ENCODE measurements around the gene ITGA11. TPM values are rescaled to one million over a fixed set of nuclear protein-coding genes. Genes with fewer than 3 reads are reported as not detected.

ITGA11 gene
- total and polyA plus RNA-seq, 8 donors = 0.08 to 12.1 (median 2.0) TPM

DNA sequence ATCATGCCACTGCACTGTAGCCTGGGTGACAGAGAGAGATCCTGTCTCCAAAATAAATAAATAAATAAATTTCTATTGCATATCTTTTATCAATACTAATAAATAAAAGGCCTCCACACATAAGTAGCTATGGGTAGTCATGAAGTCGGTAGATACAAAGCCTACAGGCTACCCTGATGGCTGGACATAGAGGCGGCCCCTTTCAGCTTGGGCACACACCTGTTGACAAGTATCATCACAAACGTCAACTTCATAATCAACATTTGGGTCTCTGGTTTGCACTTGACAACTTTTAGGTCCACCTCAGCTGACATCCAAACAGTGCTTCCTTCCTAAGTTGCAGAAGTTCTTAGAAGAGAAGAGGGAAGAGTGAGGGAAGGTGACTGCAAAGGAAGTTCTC, 53.4 kb downstream of the ITGA11 start:
- no peak overlapping the region for H3K27ac ChIP-seq
- H3K4me1 ChIP-seq = no peaks in the 10 kb centered on the region
- H3K9me3 ChIP-seq = no peaks in the 10 kb centered on the region
- no peaks in the 10 kb centered on the region for H3K36me3 ChIP-seq
- H3K27me3 ChIP-seq = no peaks in the 10 kb centered on the region
- intact Hi-C loops (cut with DNase I; ENCODE audit: low total_unique reads) = no loop called here
- TF ChIP-seq, protein P1, sequence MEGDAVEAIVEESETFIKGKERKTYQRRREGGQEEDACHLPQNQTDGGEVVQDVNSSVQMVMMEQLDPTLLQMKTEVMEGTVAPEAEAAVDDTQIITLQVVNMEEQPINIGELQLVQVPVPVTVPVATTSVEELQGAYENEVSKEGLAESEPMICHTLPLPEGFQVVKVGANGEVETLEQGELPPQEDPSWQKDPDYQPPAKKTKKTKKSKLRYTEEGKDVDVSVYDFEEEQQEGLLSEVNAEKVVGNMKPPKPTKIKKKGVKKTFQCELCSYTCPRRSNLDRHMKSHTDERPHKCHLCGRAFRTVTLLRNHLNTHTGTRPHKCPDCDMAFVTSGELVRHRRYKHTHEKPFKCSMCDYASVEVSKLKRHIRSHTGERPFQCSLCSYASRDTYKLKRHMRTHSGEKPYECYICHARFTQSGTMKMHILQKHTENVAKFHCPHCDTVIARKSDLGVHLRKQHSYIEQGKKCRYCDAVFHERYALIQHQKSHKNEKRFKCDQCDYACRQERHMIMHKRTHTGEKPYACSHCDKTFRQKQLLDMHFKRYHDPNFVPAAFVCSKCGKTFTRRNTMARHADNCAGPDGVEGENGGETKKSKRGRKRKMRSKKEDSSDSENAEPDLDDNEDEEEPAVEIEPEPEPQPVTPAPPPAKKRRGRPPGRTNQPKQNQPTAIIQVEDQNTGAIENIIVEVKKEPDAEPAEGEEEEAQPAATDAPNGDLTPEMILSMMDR (IDR thresholded peaks at IDR 0.05) = no peak
- TF ChIP-seq POLR2A (IDR thresholded peaks at IDR 0.05) (no peak), EP300 (IDR thresholded peaks at IDR 0.05) (no peak), POLR2AphosphoS5 (IDR thresholded peaks at IDR 0.05) (no peak)
- no peak for DNase-seq
- H3K4me3 ChIP-seq = no peak overlapping the region
- 88 to 93% (median 90%) methylated on average over 3 of the region's 3 CpGs for WGBS, 5 donors

DNA sequence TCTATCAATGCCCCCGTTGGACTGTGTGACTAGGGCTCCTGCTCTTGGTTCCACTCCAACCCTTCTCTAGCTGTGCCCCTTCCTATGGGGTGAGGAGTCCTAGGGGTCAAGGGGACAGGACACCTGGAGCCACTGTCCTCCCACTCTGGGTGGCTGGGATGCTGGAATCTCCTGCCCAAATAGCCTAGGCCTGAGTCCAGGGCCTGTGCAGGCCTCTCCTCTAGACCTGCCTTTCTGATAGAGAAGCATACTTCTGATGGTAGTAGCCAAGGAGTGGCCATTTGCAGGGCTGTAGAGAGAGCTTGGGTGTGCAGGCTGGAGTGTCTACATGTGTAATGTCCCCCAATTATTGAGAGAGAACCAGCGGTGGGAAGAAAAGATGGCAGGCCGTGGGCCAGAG, 54.2 kb downstream of the ITGA11 start:
- Histone ChIP-seq H3K36me3 (no peaks in the 10 kb centered on the region), H3K4me1 (no peaks in the 10 kb centered on the region), H3K27me3 (no peaks in the 10 kb centered on the region), H3K9me3 (no peaks in the 10 kb centered on the region), H3K4me3 (no peak overlapping the region), H3K27ac (no peak overlapping the region)
- TF ChIP-seq, protein P1 (IDR thresholded peaks at IDR 0.05) = no peak
- no peak for TF ChIP-seq POLR2A (IDR thresholded peaks at IDR 0.05)
- no peak for TF ChIP-seq EP300 (IDR thresholded peaks at IDR 0.05)
- no peak for TF ChIP-seq POLR2AphosphoS5 (IDR thresholded peaks at IDR 0.05)
- intact Hi-C loops (cut with DNase I; ENCODE audit: low total_unique reads) = no loop called here
- DNase-seq = peak in 1 of 2 donors; percentile 20
- 84 to 93% (median 92%) methylated on average over 3 of the region's 3 CpGs for WGBS, 5 donors

DNA sequence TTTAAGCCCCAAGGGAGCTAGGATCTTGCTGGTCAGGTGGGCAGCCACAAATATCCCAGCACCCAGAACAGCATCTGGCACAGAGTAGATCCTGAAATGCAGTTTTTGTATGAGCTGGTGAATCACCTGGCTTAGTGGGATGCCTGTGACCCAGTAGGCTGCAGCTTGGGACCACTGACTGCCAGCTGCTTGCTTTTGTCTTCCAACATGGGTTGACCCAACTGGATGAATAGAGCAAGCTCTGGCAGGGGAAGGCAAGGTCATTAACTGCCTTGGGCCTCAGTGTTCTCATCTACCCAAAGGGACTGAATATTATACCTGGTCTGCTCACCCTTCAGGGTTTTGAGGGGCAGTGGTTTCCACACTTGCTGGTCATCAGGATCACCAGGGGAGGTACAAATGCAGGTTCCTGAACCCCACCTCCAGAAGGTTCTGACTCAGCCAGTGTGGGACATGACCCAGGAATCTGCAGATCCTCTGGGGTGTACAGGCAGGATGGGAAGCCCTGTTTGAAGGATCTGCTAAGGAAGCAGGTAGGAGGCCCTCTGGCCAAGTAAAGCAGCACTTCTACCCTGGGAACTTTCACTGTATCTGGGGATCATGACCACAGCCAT, 55.4 kb downstream of the ITGA11 start:
- H3K27ac ChIP-seq = no peak overlapping the region
- H3K4me1 ChIP-seq = no peaks in the 10 kb centered on the region
- DNase-seq = no peak
- no peaks in the 10 kb centered on the region for H3K27me3 ChIP-seq
- TF ChIP-seq EP300 (IDR thresholded peaks at IDR 0.05) (no peak), POLR2AphosphoS5 (IDR thresholded peaks at IDR 0.05) (no peak), POLR2A (IDR thresholded peaks at IDR 0.05) (no peak)
- TF ChIP-seq, protein P1 (IDR thresholded peaks at IDR 0.05) = no peak
- no peaks in the 10 kb centered on the region for H3K9me3 ChIP-seq
- intact Hi-C loops (cut with DNase I; ENCODE audit: low total_unique reads) = no loop called here
- no peak overlapping the region for H3K4me3 ChIP-seq
- no peaks in the 10 kb centered on the region for H3K36me3 ChIP-seq

DNA sequence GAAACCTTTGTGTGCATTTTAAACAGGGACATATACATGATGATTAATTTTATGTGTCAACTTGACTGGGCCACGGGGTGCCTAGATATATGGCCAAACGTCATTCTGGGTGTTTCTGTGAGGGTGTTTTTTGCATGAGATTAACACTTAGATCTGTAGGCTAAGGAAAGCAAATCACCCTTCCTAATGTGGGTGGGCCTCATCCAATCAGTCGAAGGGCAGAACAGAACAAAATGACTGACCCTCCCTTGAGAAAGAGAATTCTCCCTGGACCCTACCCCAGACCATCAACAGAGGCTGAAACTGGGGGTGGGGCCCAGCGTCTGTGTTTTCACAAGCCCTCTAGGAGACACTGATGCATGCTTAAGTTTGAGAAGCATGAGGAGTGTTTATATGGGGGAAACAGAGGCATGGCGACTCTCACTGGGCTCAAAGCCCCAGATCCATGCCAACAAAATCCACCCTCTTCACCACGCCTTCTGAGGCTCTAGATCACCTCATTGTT, 56.2 kb downstream of the ITGA11 start:
- peak in 1 of 2 donors; percentile 13 for DNase-seq
- H3K9me3 ChIP-seq = no peaks in the 10 kb centered on the region
- H3K27ac ChIP-seq = no peak overlapping the region
- H3K4me1 ChIP-seq = no peaks in the 10 kb centered on the region
- H3K36me3 ChIP-seq = no peaks in the 10 kb centered on the region
- no peak for TF ChIP-seq EP300 (IDR thresholded peaks at IDR 0.05)
- no peak for TF ChIP-seq POLR2A (IDR thresholded peaks at IDR 0.05)
- TF ChIP-seq, protein P1 (IDR thresholded peaks at IDR 0.05) = no peak
- TF ChIP-seq POLR2AphosphoS5 (IDR thresholded peaks at IDR 0.05) = no peak
- no peaks in the 10 kb centered on the region for H3K27me3 ChIP-seq
- intact Hi-C loops (cut with DNase I; ENCODE audit: low total_unique reads) = no loop called here
- H3K4me3 ChIP-seq = no peak overlapping the region
- WGBS, 5 donors = 80 to 86% (median 83%) methylated on average over 6 of the region's 6 CpGs

Measured in stomach (tissue), 9 donors.